ELF-1 (cell line): Measurements from ENCODE around the gene B3GNT7.
"Not testable (repeated sequence)": the region's sequence is repeated elsewhere in the genome, so short reads cannot be mapped to it uniquely, and the experiment has no call there.

ENCODE experiments used
- DNase-seq: peaks from one replicate; pipeline ENCODE4 v3.0.0-alpha.2; 2016; ENCODE audit warnings: low read depth, low spot score

The B3GNT7 gene

GRCh38 chr2:231400681-231401080, 5.2 kb downstream of the B3GNT7 start:
- DNase-seq, result not testable (repeated sequence)

GRCh38 chr2:231401101-231401500, 5.6 kb downstream of the B3GNT7 start:
- DNase-seq, result not testable (repeated sequence)

GRCh38 chr2:231403421-231404182, 8.1 kb downstream of the B3GNT7 start:
- DNase-seq, result not testable (repeated sequence)

- not testable (repeated sequence) for DNase-seq
Measured at GRCh38 chr2:231404183-231404578, 8.7 kb downstream of the B3GNT7 start.

GRCh38 chr2:231405601-231406367, 10.3 kb downstream of the B3GNT7 start:
- DNase-seq, result not testable (repeated sequence)

- not testable (repeated sequence) for DNase-seq
Measured at GRCh38 chr2:231407686-231408085, 12.2 kb downstream of the B3GNT7 start.

GRCh38 chr2:231408304-231408703, 12.8 kb downstream of the B3GNT7 start:
- DNase-seq, result not testable (repeated sequence)

GRCh38 chr2:231409776-231410175, 14.3 kb downstream of the B3GNT7 start:
- no peak for DNase-seq

GRCh38 chr2:231410293-231411004, 14.9 kb downstream of the B3GNT7 start:
- peak; percentile 96 for DNase-seq

- DNase-seq, result no peak
Measured at GRCh38 chr2:231411237-231411636, 15.7 kb downstream of the B3GNT7 start.

- DNase-seq, result peak; percentile 96
Measured at GRCh38 chr2:231411831-231412617, 16.5 kb downstream of the B3GNT7 start.

- no peak for DNase-seq
Measured at GRCh38 chr2:231412618-231412963, 17.1 kb downstream of the B3GNT7 start.

GRCh38 chr2:231413456-231413855, 17.9 kb downstream of the B3GNT7 start:
- peak; percentile 65 for DNase-seq

- DNase-seq, result no peak
Measured at GRCh38 chr2:231413921-231414476, 18.5 kb downstream of the B3GNT7 start.

GRCh38 chr2:231415029-231415428, 19.5 kb downstream of the B3GNT7 start:
- no peak for DNase-seq

GRCh38 chr2:231418820-231419640, 23.5 kb downstream of the B3GNT7 start:
- peak; percentile 47 for DNase-seq

- DNase-seq, result no peak
Measured at GRCh38 chr2:231421051-231421580, 25.6 kb downstream of the B3GNT7 start.

GRCh38 chr2:231422056-231422455, 26.5 kb downstream of the B3GNT7 start:
- DNase-seq, result no peak

GRCh38 chr2:231423176-231423575, 27.7 kb downstream of the B3GNT7 start:
- no peak for DNase-seq

- DNase-seq, result peak; percentile 50
Measured at GRCh38 chr2:231425291-231425810, 29.8 kb downstream of the B3GNT7 start.
